Body of pancreas (tissue), 4 donors: ENCODE data around the gene CWF19L2.
"Not testable (repeated sequence)": the region's sequence is repeated elsewhere in the genome, so short reads cannot be mapped to it uniquely, and the experiment has no call there.

Source experiments
- CTCF ChIP-seq, 7 experiments: fragments of 450-650 bp in 4 of 7; fragments of 200-600 bp in 3 of 7; sonication (generic) in 3 of 7; IDR thresholded peaks; one replicate each; pipeline ENCODE4 v1.5.1; 2016 to 2019; ENCODE audit warnings: antibody characterized with exemption in 7 of 7
- POLR2A ChIP-seq, 3 donors: fragments of 450-650 bp; IDR thresholded peaks; one replicate each; pipeline ENCODE4 v1.6.1; 2016; ENCODE audit warnings: antibody characterized with exemption in 3 of 3, mild to moderate bottlenecking in 2 of 3

- TF ChIP-seq CTCF, POLR2A (IDR thresholded peaks at IDR 0.05): not testable (repeated sequence)
Measured at GRCh38 chr11:107401131-107401530, 56.5 kb downstream of the CWF19L2 start.
